HFFc6 (cell line): Measurements from ENCODE around the gene TSHZ1. TPM values are rescaled to one million over a fixed set of nuclear protein-coding genes. Genes with fewer than 3 reads are reported as not detected.
A peak's percentile ranks its signal among the peaks of the same experiment; 100 is the strongest.
"Not testable (repeated sequence)": the region's sequence is repeated elsewhere in the genome, so short reads cannot be mapped to it uniquely, and the experiment has no call there.

Experiments
- DNase-seq: peaks from one replicate; pipeline ENCODE4 v3.0.0-alpha.2; 2018
- H3K27ac Mint-ChIP-seq: 2 replicates; pipeline ENCODE4 v1.8.0; 2020; ENCODE audit warnings: mild to moderate bottlenecking, mixed read lengths
- H3K27me3 Mint-ChIP-seq: 2 replicates; pipeline ENCODE4 v1.8.0; 2021; ENCODE audit warnings: mild to moderate bottlenecking, moderate library complexity, mixed read lengths; ENCODE audit not compliant: insufficient read depth
- H3K36me3 Mint-ChIP-seq: 2 replicates; pipeline ENCODE4 v1.8.0; 2021; ENCODE audit warnings: low read depth, mixed read lengths
- H3K4me1 Mint-ChIP-seq: 2 replicates; pipeline ENCODE4 v1.8.0; 2020; ENCODE audit warnings: low read depth, mixed read lengths
- H3K4me3 Mint-ChIP-seq: 2 replicates; pipeline ENCODE4 v1.8.0; 2020; ENCODE audit warnings: mild to moderate bottlenecking, moderate library complexity, mixed read lengths
- H3K9me3 Mint-ChIP-seq: 2 replicates; pipeline ENCODE4 v1.8.0; 2020; ENCODE audit warnings: mild to moderate bottlenecking, mixed read lengths
- total RNA-seq, 6 experiments: library from RNA; stranded (reverse); fragmentation: NEBNext Ultra II Directional; extraction: Animal tissue kit (Norgen Biotek cat#: 25700); gene quantifications; 2 replicates in 1 of 6; 3 replicates in 5 of 6; pipeline ENCODE4 v1.2.3, GENCODE V29; 2021
- TF ChIP-seq, protein P1 (sequence below): fragments of 200-600 bp; sonication (generic); IDR thresholded peaks from 2 replicates; pipeline ENCODE4 v1.5.0; 2021; ENCODE audit warnings: antibody characterized with exemption, mild to moderate bottlenecking

The TSHZ1 gene
- total RNA-seq, 6 experiments from 2014 or later, result 18.6 to 25.0 (median 23.3) TPM

DNA sequence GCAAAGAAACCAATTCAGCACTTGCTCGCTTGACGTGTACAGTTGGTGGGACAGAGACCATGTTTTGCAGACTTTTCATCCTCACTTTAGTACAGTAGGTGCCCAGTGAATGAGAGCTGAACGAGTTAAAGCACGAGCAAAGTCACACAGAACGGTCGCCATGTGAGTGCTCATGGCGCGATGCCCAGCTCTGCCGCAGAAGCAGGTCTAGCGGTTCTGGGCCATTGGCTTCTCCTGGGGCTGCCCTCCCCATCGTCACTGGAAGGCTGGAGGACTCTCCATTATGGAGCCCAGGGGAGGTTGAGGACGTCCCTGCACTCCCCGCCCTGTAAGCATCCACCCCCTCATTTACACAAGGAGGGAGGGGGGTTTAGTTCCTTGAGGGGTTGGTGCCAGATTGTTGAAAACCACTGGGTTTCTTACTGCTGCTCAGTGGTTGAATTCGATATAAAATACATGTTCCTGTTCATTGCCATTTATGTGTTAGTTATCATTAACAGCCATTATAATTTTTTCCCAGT is 26.6 kb upstream of the TSHZ1 start:
- no peak for DNase-seq
- Mint-ChIP-seq H3K36me3 (no peaks in the 10 kb centered on the region), H3K4me3 (no peak overlapping the region)

GRCh38 chr18:75185460-75185859 is 25.1 kb upstream of the TSHZ1 start:
- H3K27me3 Mint-ChIP-seq, result no peaks in the 10 kb centered on the region

More for the DNA sequence above, 26.6 kb upstream of the TSHZ1 start:
- H3K9me3 Mint-ChIP-seq, result no peaks in the 10 kb centered on the region; the same call in 1 of the 2 replicates
- H3K4me1 Mint-ChIP-seq, result peaks cover 7% of the 10 kb centered on the region; the same call in 1 of the 2 replicates
- H3K27ac Mint-ChIP-seq, result no peak overlapping the region
- TF ChIP-seq, protein P1, sequence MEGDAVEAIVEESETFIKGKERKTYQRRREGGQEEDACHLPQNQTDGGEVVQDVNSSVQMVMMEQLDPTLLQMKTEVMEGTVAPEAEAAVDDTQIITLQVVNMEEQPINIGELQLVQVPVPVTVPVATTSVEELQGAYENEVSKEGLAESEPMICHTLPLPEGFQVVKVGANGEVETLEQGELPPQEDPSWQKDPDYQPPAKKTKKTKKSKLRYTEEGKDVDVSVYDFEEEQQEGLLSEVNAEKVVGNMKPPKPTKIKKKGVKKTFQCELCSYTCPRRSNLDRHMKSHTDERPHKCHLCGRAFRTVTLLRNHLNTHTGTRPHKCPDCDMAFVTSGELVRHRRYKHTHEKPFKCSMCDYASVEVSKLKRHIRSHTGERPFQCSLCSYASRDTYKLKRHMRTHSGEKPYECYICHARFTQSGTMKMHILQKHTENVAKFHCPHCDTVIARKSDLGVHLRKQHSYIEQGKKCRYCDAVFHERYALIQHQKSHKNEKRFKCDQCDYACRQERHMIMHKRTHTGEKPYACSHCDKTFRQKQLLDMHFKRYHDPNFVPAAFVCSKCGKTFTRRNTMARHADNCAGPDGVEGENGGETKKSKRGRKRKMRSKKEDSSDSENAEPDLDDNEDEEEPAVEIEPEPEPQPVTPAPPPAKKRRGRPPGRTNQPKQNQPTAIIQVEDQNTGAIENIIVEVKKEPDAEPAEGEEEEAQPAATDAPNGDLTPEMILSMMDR, result no peak
- H3K27me3 Mint-ChIP-seq, result no peaks in the 10 kb centered on the region

GRCh38 chr18:75187702-75188101 is 22.9 kb upstream of the TSHZ1 start:
- H3K36me3 Mint-ChIP-seq, H3K4me1 Mint-ChIP-seq, H3K9me3 Mint-ChIP-seq, H3K27ac Mint-ChIP-seq, H3K27me3 Mint-ChIP-seq, DNase-seq, H3K4me3 Mint-ChIP-seq: not testable (repeated sequence)

More at GRCh38 chr18:75185460-75185859, 25.1 kb upstream of the TSHZ1 start:
- Mint-ChIP-seq H3K4me3 (no peak overlapping the region), H3K9me3 (no peaks in the 10 kb centered on the region; the same call in 1 of the 2 replicates), H3K4me1 (peaks cover 7% of the 10 kb centered on the region; the same call in 1 of the 2 replicates), H3K27ac (no peak overlapping the region), H3K36me3 (no peaks in the 10 kb centered on the region)
- TF ChIP-seq, protein P1, result no peak
- DNase-seq, result no peak

- DNase-seq, result no peak
Observed at GRCh38 chr18:75189696-75190095, 20.9 kb upstream of the TSHZ1 start.

GRCh38 chr18:75192899-75193298 is 17.7 kb upstream of the TSHZ1 start:
- peaks cover 8% of the 10 kb centered on the region for H3K36me3 Mint-ChIP-seq
- peaks cover 3% of the 10 kb centered on the region for H3K4me1 Mint-ChIP-seq
- TF ChIP-seq, protein P1, result no peak
- H3K4me3 Mint-ChIP-seq, result no peak overlapping the region
- H3K9me3 Mint-ChIP-seq, result no peaks in the 10 kb centered on the region
- no peaks in the 10 kb centered on the region; the same call in 1 of the 2 replicates for H3K27me3 Mint-ChIP-seq
- no peak for DNase-seq
- H3K27ac Mint-ChIP-seq, result no peak overlapping the region

More at GRCh38 chr18:75189696-75190095, 20.9 kb upstream of the TSHZ1 start:
- H3K27ac Mint-ChIP-seq, result no peak overlapping the region
- H3K27me3 Mint-ChIP-seq, result no peaks in the 10 kb centered on the region; the same call in 1 of the 2 replicates
- no peaks in the 10 kb centered on the region for H3K4me1 Mint-ChIP-seq
- no peak overlapping the region for H3K4me3 Mint-ChIP-seq
- no peaks in the 10 kb centered on the region for H3K36me3 Mint-ChIP-seq
- TF ChIP-seq, protein P1, result no peak
- no peaks in the 10 kb centered on the region for H3K9me3 Mint-ChIP-seq

- Mint-ChIP-seq H3K4me3 (peak overlapping the region; percentile 100; the same call in 1 of the 2 replicates), H3K27me3 (no peaks in the 10 kb centered on the region), H3K27ac (peak overlapping the region; percentile 99), H3K4me1 (peaks cover 54% of the 10 kb centered on the region), H3K9me3 (no peaks in the 10 kb centered on the region), H3K36me3 (peaks cover 35% of the 10 kb centered on the region)
- peak; percentile 55 for DNase-seq
- TF ChIP-seq, protein P1, result no peak
Observed at GRCh38 chr18:75198036-75198435, 12.6 kb upstream of the TSHZ1 start.
